Lower leg skin (tissue), 4 donors: ENCODE data around the gene MFNG. TPM values are rescaled to one million over a fixed set of nuclear protein-coding genes. Genes with fewer than 3 reads are reported as not detected.

Source experiments
- DNase-seq, 2 donors: peaks; one replicate each; pipeline ENCODE4 v3.0.0-alpha.2; 2019; ENCODE audit warnings: low spot score in 2 of 2
- H3K4me3 ChIP-seq: fragments of 200-600 bp; sonication (generic); 2 replicates; pipeline ENCODE4 v1.5.1; 2017; ENCODE audit warnings: mild to moderate bottlenecking, low read depth; ENCODE audit not compliant: poor library complexity, severe bottlenecking
- POLR2A ChIP-seq, 2 donors: fragments of 450-650 bp; IDR thresholded peaks; one replicate each; pipeline ENCODE4 v1.6.1; 2016 to 2017; ENCODE audit warnings: antibody characterized with exemption in 2 of 2, mild to moderate bottlenecking in 1 of 2, moderate library complexity in 1 of 2
- WGBS, 2 donors: methylation state at CpG; one replicate each; pipeline ENCODE4 v1.1.5; 2018; 5-methylcytosine and 5-hydroxymethylcytosine counted together
- intact Hi-C: fragments of 100-400 bp; cut with DNase I; formaldehyde crosslinking; loops from one replicate; pipeline ENCODE4 v1.15.0; 2023; ENCODE audit warnings: low total_unique reads
- total RNA-seq, 4 donors: library from RNA; depleted of rRNA; stranded (reverse); fragments of >200 nt; gene quantifications; one replicate each; pipeline ENCODE4 v1.1.0, GENCODE V29; 2016
- TF ChIP-seq, protein P1 (sequence below), 3 donors: fragments of 450-650 bp; IDR thresholded peaks; one replicate each; pipeline ENCODE4 v1.5.1; 2016; ENCODE audit warnings: antibody characterized with exemption in 3 of 3, mild to moderate bottlenecking in 3 of 3, moderate library complexity in 2 of 3

Gene MFNG
- total RNA-seq, 4 donors from 2014 or later, result 5.7 to 13.0 (median 6.3) TPM

DNA sequence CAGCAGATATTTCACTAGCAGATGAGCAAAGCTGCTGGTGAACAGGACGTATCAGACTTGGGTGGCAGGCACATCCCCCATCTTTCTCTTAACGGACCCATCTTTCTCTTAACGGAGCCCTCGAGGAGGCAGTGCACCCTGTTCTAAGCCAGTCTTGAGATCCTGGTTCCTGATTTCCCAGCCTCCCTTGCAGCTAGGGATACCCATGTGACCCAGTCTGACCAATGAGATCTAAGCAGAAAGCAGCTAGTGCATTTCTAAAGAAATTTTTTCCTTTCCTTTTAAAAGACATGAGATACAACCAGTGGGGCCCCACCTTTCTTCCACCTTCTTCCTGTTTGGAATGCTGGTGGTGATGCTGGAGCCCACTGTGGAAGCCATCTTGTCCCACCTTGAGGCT is 45.3 kb downstream of the MFNG start:
- H3K4me3 ChIP-seq, result no peak overlapping the region
- 90 to 92% methylated on average over 4 of the region's 4 CpGs for WGBS, 2 donors
- no peak for TF ChIP-seq POLR2A (IDR thresholded peaks at IDR 0.05)
- TF ChIP-seq, protein P1, sequence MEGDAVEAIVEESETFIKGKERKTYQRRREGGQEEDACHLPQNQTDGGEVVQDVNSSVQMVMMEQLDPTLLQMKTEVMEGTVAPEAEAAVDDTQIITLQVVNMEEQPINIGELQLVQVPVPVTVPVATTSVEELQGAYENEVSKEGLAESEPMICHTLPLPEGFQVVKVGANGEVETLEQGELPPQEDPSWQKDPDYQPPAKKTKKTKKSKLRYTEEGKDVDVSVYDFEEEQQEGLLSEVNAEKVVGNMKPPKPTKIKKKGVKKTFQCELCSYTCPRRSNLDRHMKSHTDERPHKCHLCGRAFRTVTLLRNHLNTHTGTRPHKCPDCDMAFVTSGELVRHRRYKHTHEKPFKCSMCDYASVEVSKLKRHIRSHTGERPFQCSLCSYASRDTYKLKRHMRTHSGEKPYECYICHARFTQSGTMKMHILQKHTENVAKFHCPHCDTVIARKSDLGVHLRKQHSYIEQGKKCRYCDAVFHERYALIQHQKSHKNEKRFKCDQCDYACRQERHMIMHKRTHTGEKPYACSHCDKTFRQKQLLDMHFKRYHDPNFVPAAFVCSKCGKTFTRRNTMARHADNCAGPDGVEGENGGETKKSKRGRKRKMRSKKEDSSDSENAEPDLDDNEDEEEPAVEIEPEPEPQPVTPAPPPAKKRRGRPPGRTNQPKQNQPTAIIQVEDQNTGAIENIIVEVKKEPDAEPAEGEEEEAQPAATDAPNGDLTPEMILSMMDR (IDR thresholded peaks at IDR 0.05), result no peak
- intact Hi-C loops, result no loop called here
- DNase-seq, result no peak

GRCh38 chr22:37439347-37439746 is 46.8 kb downstream of the MFNG start:
- intact Hi-C loops, result no loop called here
- H3K4me3 ChIP-seq, result no peak overlapping the region
- WGBS, 2 donors, result 84% methylated on average over 5 of the region's 5 CpGs
- no peak for DNase-seq
- no peak for TF ChIP-seq POLR2A (IDR thresholded peaks at IDR 0.05)
- TF ChIP-seq, protein P1 (IDR thresholded peaks at IDR 0.05), result no peak

- DNase-seq, result no peak
- 90 to 96% methylated on average over 5 of the region's 5 CpGs for WGBS, 2 donors
- TF ChIP-seq POLR2A (IDR thresholded peaks at IDR 0.05), result no peak
- TF ChIP-seq, protein P1 (IDR thresholded peaks at IDR 0.05), result no peak
- intact Hi-C loops, result no loop called here
- H3K4me3 ChIP-seq, result no peak overlapping the region
Observed at GRCh38 chr22:37435970-37436603, 50.1 kb downstream of the MFNG start.

DNA sequence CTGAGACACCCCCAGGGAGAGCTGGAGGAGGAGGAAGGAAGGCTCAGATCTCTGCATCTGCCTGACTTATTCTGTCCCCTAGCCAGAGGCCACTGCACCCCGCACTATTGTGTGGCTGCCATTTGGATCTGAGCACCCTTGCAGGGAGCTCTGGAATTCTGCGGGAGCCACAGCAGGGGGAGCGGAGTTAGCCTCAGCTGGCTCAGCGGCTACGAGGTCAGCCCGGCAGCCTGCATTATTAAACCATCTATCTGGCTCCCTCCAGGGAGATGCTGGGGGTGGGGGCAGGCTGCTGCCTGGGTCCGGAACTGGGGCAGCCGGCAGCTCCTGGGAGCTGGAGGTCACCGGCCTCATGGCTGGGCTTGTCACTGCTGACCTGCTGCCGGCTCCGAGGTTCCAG is 52.4 kb downstream of the MFNG start:
- TF ChIP-seq, protein P1 (IDR thresholded peaks at IDR 0.05), result no peak
- no peak for TF ChIP-seq POLR2A (IDR thresholded peaks at IDR 0.05)
- no peak overlapping the region for H3K4me3 ChIP-seq
- no peak for DNase-seq
- intact Hi-C loops, result no loop called here
- 40 to 41% methylated on average over 11 of the region's 11 CpGs for WGBS, 2 donors

- DNase-seq, result no peak
- 89 to 97% methylated on average over 3 of the region's 3 CpGs for WGBS, 2 donors
- no peak overlapping the region for H3K4me3 ChIP-seq
- TF ChIP-seq, protein P1 (IDR thresholded peaks at IDR 0.05), result no peak
- TF ChIP-seq POLR2A (IDR thresholded peaks at IDR 0.05), result no peak
- intact Hi-C loops, result no loop called here
Observed at GRCh38 chr22:37432708-37433054, 53.5 kb downstream of the MFNG start.
